SU-DHL-6 (cell line): ENCODE results near the gene TIFAB.

Source experiments
- CTCF ChIP-seq: fragments of 200-600 bp; sonication (generic); IDR thresholded peaks from one replicate; pipeline ENCODE4 v1.5.1; 2017; ENCODE audit warnings: antibody characterized with exemption, mild to moderate bottlenecking, low read length, moderate library complexity; ENCODE audit not compliant: insufficient read depth, poor library complexity, severe bottlenecking
- EZH2phosphoT487 ChIP-seq: fragments of 200-600 bp; sonication (generic), shearing (Covaris generic); conservative IDR thresholded peaks from 2 replicates; pipeline ENCODE4 v1.6.1; 2018; ENCODE audit warnings: mild to moderate bottlenecking, antibody characterized with exemption, low read length, moderate library complexity, mixed read lengths

GRCh38 chr5:135398160-135398854 is 53.8 kb downstream of the TIFAB start:
- TF ChIP-seq CTCF: no peak
- no peak for TF ChIP-seq EZH2phosphoT487
